ENCODE results near the gene VGF.

VGF gene

DNA sequence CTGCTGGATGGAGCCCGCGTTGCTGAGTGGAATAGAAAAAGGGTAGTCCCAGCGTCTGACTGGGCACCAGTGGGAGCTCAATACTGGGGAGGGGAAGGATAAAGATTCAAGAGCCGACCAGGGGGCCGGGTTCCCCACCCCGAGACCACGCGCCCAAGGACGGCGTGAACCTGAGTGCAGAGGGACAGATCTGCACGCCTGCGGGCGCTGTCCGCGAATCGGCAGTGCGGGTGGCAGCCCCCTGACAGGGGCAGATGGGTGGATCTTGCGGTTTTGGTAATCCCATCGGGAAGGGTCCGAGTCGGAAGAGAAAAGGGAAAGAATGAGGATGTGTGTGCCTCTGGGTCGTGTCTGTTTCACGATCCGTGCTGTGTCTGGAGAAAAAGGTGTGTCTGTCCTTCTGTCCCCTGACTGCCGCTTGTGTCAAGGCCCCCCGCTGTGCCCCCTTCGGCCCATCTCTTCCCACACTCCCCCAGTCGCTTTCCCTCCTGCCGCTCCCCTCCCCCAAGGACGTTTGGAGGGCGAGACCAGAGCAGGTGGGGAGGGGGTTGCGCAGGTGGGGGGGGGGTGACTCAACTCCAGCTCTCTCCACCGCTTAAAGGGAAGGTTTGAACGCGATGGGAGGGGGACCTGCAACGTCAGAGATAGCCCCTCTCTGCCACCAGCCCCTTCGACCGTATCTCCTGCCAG lies 734 bp upstream of the VGF start:
- H3K27me3 ChIP-seq (ENCODE audit: insufficient read depth, poor library complexity, severe bottlenecking), result peaks cover 60% of the 10 kb centered on the region
- peak overlapping the region; percentile 24 for H3K4me3 ChIP-seq (replicated peaks; ENCODE audit: insufficient read depth, low read length)
- no peak for TF ChIP-seq GABPA (IDR thresholded peaks at IDR 0.05; ENCODE audit: low read depth)
- no peak for TF ChIP-seq SPI1 (IDR thresholded peaks at IDR 0.05; ENCODE audit: borderline replicate concordance, low read depth)
- no peak for TF ChIP-seq POLR2AphosphoS5 (IDR thresholded peaks at IDR 0.05; ENCODE audit: low read depth)
- no peak for TF ChIP-seq REST (IDR thresholded peaks at IDR 0.05; ENCODE audit: insufficient replicate concordance, low read depth)
- TF ChIP-seq, protein P1, sequence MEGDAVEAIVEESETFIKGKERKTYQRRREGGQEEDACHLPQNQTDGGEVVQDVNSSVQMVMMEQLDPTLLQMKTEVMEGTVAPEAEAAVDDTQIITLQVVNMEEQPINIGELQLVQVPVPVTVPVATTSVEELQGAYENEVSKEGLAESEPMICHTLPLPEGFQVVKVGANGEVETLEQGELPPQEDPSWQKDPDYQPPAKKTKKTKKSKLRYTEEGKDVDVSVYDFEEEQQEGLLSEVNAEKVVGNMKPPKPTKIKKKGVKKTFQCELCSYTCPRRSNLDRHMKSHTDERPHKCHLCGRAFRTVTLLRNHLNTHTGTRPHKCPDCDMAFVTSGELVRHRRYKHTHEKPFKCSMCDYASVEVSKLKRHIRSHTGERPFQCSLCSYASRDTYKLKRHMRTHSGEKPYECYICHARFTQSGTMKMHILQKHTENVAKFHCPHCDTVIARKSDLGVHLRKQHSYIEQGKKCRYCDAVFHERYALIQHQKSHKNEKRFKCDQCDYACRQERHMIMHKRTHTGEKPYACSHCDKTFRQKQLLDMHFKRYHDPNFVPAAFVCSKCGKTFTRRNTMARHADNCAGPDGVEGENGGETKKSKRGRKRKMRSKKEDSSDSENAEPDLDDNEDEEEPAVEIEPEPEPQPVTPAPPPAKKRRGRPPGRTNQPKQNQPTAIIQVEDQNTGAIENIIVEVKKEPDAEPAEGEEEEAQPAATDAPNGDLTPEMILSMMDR (IDR thresholded peaks at IDR 0.05; ENCODE audit: insufficient read depth, low read length), result no peak
- H3K27ac ChIP-seq (replicated peaks), result no peak overlapping the region
- DNase-seq (ENCODE audit: low read depth in 1 of 2, low spot score in 1 of 2), result no peak

- no peak for DNase-seq (ENCODE audit: low read depth in 1 of 2, low spot score in 1 of 2)
- peaks cover 43% of the 10 kb centered on the region for H3K27me3 ChIP-seq (ENCODE audit: insufficient read depth, poor library complexity, severe bottlenecking)
- TF ChIP-seq REST (IDR thresholded peaks at IDR 0.05; ENCODE audit: insufficient replicate concordance, low read depth), result peak; percentile 92
- TF ChIP-seq, protein P1 (IDR thresholded peaks at IDR 0.05; ENCODE audit: insufficient read depth, low read length), result no peak
- no peak overlapping the region for H3K27ac ChIP-seq (replicated peaks)
- H3K4me3 ChIP-seq (replicated peaks; ENCODE audit: insufficient read depth, low read length), result peak overlapping the region; percentile 32; the same call in 1 of the 2 replicates
These were observed 1.1 kb downstream of the VGF start for GRCh38 chr7:101164071-101164840.

- Histone ChIP-seq H3K27ac (replicated peaks) (no peak overlapping the region), H3K27me3 (ENCODE audit: insufficient read depth, poor library complexity, severe bottlenecking) (peaks cover 35% of the 10 kb centered on the region), H3K4me3 (replicated peaks; ENCODE audit: insufficient read depth, low read length) (peak overlapping the region; percentile 32)
- peak in 1 of 2 experiments; percentile 40 for DNase-seq (ENCODE audit: low read depth in 1 of 2, low spot score in 1 of 2)
- TF ChIP-seq POLR2AphosphoS5 (IDR thresholded peaks at IDR 0.05; ENCODE audit: low read depth) (no peak), REST (IDR thresholded peaks at IDR 0.05; ENCODE audit: insufficient replicate concordance, low read depth) (no peak), SPI1 (IDR thresholded peaks at IDR 0.05; ENCODE audit: borderline replicate concordance, low read depth) (no peak), GABPA (IDR thresholded peaks at IDR 0.05; ENCODE audit: low read depth) (no peak)
- TF ChIP-seq, protein P1 (IDR thresholded peaks at IDR 0.05; ENCODE audit: insufficient read depth, low read length), result no peak
These were observed 1.9 kb downstream of the VGF start for GRCh38 chr7:101163279-101164070.
